ENCODE results near the gene ATP8B1. TPM values are rescaled to one million over a fixed set of nuclear protein-coding genes. Genes with fewer than 3 reads are reported as not detected.
"Not testable (repeated sequence)": the region's sequence is repeated elsewhere in the genome, so short reads cannot be mapped to it uniquely, and the experiment has no call there.

The ATP8B1 gene
- total RNA-seq, 6 experiments from 2014 or later = 9.0 to 18.4 (median 17.1) TPM

DNA sequence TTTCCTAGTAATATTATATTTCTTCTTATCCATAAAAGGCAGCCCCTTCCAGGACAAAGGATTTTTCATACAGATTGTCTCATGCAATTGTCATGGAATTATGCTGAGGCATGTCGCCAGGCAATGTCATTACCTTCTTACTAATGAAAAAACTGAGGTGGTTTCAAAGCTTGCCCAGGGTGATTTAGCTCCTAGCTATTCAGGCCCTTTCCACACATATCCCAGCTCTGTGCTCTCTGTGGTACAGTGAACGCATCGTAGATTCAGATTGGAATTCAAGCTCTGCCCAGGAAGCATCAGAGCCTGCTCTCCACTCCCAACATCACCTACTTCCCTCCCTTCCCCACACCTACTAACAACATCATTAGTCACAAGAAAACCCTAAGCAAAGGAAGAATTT, 60.1 kb downstream of the ATP8B1 start:
- WGBS (ENCODE audit: insufficient coverage, low coverage, low lambda C conversion rate, missing lambda C conversion rate) = 87% methylated on average over 3 of the region's 3 CpGs
- no peaks in the 10 kb centered on the region for H3K9me3 ChIP-seq
- TF ChIP-seq POLR2A (IDR thresholded peaks at IDR 0.05) = no peak
- TF ChIP-seq CTCF (IDR thresholded peaks at IDR 0.05) = no peak
- ATAC-seq (no peak), DNase-seq (no peak)
- H3K4me1 ChIP-seq = peaks cover 0 to 33% (median 11%) of the 10 kb centered on the region in 4 donors
- no peak overlapping the region for H3K27ac ChIP-seq
- H3K4me3 ChIP-seq = no peak overlapping the region
- no peaks in the 10 kb centered on the region for H3K27me3 ChIP-seq
- no peaks in the 10 kb centered on the region for H3K36me3 ChIP-seq
- intact Hi-C loops (cut with DNase I) = no loop called here

GRCh38 chr18:57741273-57741672, 61.8 kb downstream of the ATP8B1 start:
- H3K9me3 ChIP-seq = no peaks in the 10 kb centered on the region
- intact Hi-C loops (cut with DNase I) = no loop called here
- peaks cover 0 to 29% (median 13%) of the 10 kb centered on the region in 4 donors for H3K4me1 ChIP-seq
- ATAC-seq (no peak), DNase-seq (no peak)
- 89% methylated on average over 2 of the region's 2 CpGs for WGBS (ENCODE audit: insufficient coverage, low coverage, low lambda C conversion rate, missing lambda C conversion rate)
- no peaks in the 10 kb centered on the region for H3K36me3 ChIP-seq
- peak overlapping the region in 1 of 3 donors; percentile 11 for H3K27ac ChIP-seq
- no peak for TF ChIP-seq CTCF (IDR thresholded peaks at IDR 0.05)
- TF ChIP-seq POLR2A (IDR thresholded peaks at IDR 0.05) = no peak
- H3K27me3 ChIP-seq = no peaks in the 10 kb centered on the region
- H3K4me3 ChIP-seq = no peak overlapping the region

- intact Hi-C loops (cut with DNase I) = no loop called here
- Histone ChIP-seq H3K36me3 (no peaks in the 10 kb centered on the region), H3K4me1 (peaks cover 0 to 29% (median 13%) of the 10 kb centered on the region in 4 donors), H3K9me3 (no peaks in the 10 kb centered on the region), H3K27me3 (no peaks in the 10 kb centered on the region), H3K27ac (peak overlapping the region; percentile 9 to 63 (median 34)), H3K4me3 (no peak overlapping the region)
- ATAC-seq (peak; percentile 55 to 72 (median 64)), DNase-seq (peak in 1 of 3 donors; percentile 35)
- TF ChIP-seq POLR2A (IDR thresholded peaks at IDR 0.05) = no peak
- TF ChIP-seq CTCF (IDR thresholded peaks at IDR 0.05) = no peak
- 34% methylated on average over 7 of the region's 7 CpGs for WGBS (ENCODE audit: insufficient coverage, low coverage, low lambda C conversion rate, missing lambda C conversion rate)
Observed at GRCh38 chr18:57738078-57738477, 65.0 kb downstream of the ATP8B1 start.

GRCh38 chr18:57737400-57738060, 65.6 kb downstream of the ATP8B1 start:
- no peaks in the 10 kb centered on the region for H3K9me3 ChIP-seq
- no peaks in the 10 kb centered on the region for H3K36me3 ChIP-seq
- 14% methylated on average over 8 of the region's 8 CpGs for WGBS (ENCODE audit: insufficient coverage, low coverage, low lambda C conversion rate, missing lambda C conversion rate)
- ATAC-seq (peak; percentile 91 to 95 (median 92)), DNase-seq (peak; percentile 71 to 76 (median 73))
- H3K27me3 ChIP-seq = no peaks in the 10 kb centered on the region
- no peak overlapping the region for H3K4me3 ChIP-seq
- intact Hi-C loops (cut with DNase I) = no loop called here
- peak overlapping the region; percentile 9 to 63 (median 34) for H3K27ac ChIP-seq
- TF ChIP-seq CTCF (IDR thresholded peaks at IDR 0.05) = no peak
- TF ChIP-seq POLR2A (IDR thresholded peaks at IDR 0.05) = no peak
- peaks cover 0 to 28% (median 13%) of the 10 kb centered on the region in 4 donors for H3K4me1 ChIP-seq

- WGBS (ENCODE audit: insufficient coverage, low coverage, low lambda C conversion rate, missing lambda C conversion rate) = 95% methylated on average over 11 of the region's 18 CpGs
- H3K27me3 ChIP-seq; H3K36me3 ChIP-seq; ATAC-seq; DNase-seq; intact Hi-C loops (cut with DNase I); H3K9me3 ChIP-seq; H3K27ac ChIP-seq; H3K4me3 ChIP-seq: not testable (repeated sequence)
- H3K4me1 ChIP-seq = peaks cover 0 to 20% (median 9%) of the 10 kb centered on the region in 4 donors
Observed at GRCh38 chr18:57735042-57735441, 68.1 kb downstream of the ATP8B1 start.
